ENCODE results near the gene PTP4A2. TPM values are rescaled to one million over a fixed set of nuclear protein-coding genes. Genes with fewer than 3 reads are reported as not detected.

PTP4A2 gene
- total RNA-seq, 1 experiment from 2014 or later = 314 TPM

Other genes with a start within 250 kb of the PTP4A2 start
- 2.6 and 2.7 TPM in 2 replicates for gene COL16A1, start 234.4 kb downstream of the PTP4A2 start, total RNA-seq (2014; rRNA removed; shearing (Covaris generic))
- gene ADGRB2, start 174.0 kb downstream of the PTP4A2 start, total RNA-seq (2014; rRNA removed; shearing (Covaris generic)) = 0.73 and 1.1 TPM in 2 replicates
- 0.05 and 0.16 TPM in 2 replicates for gene SPOCD1, start 122.3 kb downstream of the PTP4A2 start, total RNA-seq (2014; rRNA removed; shearing (Covaris generic))
- gene KHDRBS1, start 75.5 kb upstream of the PTP4A2 start, total RNA-seq (2014; rRNA removed; shearing (Covaris generic)) = 128 and 138 TPM in 2 replicates
- gene TMEM39B, start 134.6 kb upstream of the PTP4A2 start, total RNA-seq (2014; rRNA removed; shearing (Covaris generic)) = 11.1 and 11.6 TPM in 2 replicates
- 55.1 and 56.4 TPM in 2 replicates for gene KPNA6, start 169.7 kb upstream of the PTP4A2 start, total RNA-seq (2014; rRNA removed; shearing (Covaris generic))
- gene TXLNA, start 241.3 kb upstream of the PTP4A2 start, total RNA-seq (2014; rRNA removed; shearing (Covaris generic)) = 82.6 and 83.5 TPM in 2 replicates